Mammary epithelial cell (primary cell): ENCODE measurements around the gene SRGAP1.

Experiments
- CTCF ChIP-seq, 2 donors: IDR thresholded peaks in 1 of 2; conservative IDR thresholded peaks in 1 of 2; 2 replicates each; pipeline ENCODE4 v1.5.1; 2011 to 2012; ENCODE audit warnings: inconsistent platforms in 2 of 2, low read length in 2 of 2, mild to moderate bottlenecking in 2 of 2, control low read depth in 1 of 2, low read depth in 1 of 2; ENCODE audit not compliant: insufficient read depth in 1 of 2; ENCODE audit errors: extremely low read depth in 1 of 2
- EZH2 ChIP-seq: IDR thresholded peaks from 2 replicates; pipeline ENCODE4 v1.6.1; 2012; ENCODE audit warnings: low read length, inconsistent platforms, borderline replicate concordance

GRCh38 chr12:63869656-63870055, 25.2 kb downstream of the SRGAP1 start:
- TF ChIP-seq CTCF (conservative IDR thresholded peaks at IDR 0.05 in 1 of 2, IDR thresholded peaks at IDR 0.05 in 1 of 2; ENCODE audit: extremely low read depth in 1 of 2, insufficient read depth in 1 of 2, low read depth in 1 of 2, low read length in 2 of 2) (no peak), EZH2 (no peak)
